NCI-H2107 treated with DMSO at 0.1 percent for 48 hours (cell line): Measurements from ENCODE around the gene C4BPA.

Experiments
- DNase-seq: peaks from one replicate; lab custom pipeline; 2025; ENCODE audit not compliant: unreplicated experiment; lab: John Stamatoyannopoulos, UW

C4BPA gene

DNA sequence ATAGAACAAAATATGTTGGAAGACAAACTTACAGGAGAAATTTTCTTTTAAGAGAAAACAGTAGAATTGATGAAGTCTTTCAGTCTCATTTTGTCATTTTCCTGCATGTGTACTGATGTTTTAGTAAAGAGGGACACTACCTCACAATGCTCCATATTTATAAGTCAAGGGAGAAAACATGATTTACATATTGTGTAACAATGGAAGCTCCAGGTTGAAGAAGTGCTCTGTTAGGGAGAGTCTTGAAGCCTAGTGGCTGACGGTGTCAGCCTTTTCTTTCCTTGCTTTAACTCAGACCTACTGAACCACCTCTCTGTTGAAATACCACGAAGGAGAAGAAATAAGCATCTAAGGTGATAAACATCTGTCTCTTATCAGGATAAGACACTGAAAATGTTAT, 75.0 kb downstream of the C4BPA start:
- DNase-seq, result no peak

DNA sequence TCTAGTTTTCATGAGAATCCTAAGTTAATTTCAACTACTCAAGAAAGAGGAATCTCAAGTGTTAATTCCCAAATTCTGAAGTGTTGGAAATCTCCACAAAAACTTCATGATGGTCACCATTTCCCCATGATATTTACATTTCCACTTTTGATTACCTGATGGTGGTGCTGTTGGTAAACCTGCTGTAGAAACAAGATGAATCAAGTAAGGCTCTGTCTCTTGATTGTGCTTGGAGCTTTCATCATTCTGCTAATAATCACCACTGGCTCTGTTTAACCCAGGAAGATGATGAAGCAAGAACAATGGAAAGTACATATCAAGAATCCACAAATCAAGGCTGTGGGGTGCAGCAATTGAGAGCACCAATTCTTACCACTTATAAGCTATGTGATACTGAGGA, 77.8 kb downstream of the C4BPA start:
- DNase-seq, result no peak

DNA sequence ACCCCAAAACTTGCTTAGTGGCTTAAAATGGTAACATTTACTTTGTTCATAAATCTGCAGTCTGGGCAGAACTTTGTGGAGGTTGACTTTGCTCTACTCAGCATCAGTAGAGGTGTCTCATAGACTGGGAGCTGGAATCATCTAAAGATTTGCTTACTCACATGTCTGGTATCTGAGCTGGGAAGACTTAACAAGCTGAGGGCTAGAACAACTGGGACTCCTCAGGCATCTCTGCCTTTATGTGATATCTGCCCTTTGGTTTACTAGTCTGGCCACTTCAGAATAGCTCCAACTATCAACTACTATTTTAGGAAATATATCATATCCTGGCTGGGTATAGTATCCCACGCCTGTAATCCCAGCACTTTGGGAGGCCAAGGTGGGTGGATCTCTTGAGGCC, 82.5 kb downstream of the C4BPA start:
- DNase-seq, result no peak

DNA sequence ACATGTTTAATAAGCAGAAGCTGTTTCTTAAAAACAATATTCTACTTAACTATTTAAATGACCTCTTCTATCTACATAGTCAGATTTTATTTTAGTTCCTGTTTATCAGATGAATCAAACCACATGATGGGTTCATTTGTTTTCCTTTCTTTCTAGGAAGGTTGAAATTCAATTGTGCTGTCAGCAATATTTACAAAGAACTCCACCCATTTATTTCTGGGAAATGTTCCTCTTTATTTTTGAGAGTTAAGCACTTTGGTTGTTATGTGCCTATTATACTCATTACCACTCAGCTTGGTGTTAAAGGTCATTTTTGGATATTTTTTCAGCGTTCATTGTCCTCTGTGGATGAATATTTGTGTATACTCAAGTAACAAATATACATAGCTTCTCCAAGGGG, 84.9 kb downstream of the C4BPA start:
- DNase-seq, result no peak

DNA sequence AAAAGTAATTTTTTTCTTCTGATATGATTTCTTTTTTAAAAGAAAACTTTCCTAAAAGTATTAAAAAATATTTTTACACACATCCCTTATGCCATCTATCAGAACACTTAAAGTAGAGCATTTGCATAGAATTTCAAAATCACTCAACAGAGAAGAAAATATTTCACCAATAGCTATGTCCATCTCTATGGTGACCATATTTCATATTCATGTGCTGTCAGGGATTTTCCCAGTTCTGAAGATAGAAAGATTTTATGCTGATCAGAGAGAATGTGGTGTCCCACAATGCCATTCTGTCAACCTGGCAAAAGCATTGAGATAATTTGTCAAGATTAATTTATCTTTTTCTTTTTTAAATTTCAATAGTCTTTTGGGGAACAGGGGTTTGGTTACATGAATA, 87.0 kb downstream of the C4BPA start:
- no peak for DNase-seq

DNA sequence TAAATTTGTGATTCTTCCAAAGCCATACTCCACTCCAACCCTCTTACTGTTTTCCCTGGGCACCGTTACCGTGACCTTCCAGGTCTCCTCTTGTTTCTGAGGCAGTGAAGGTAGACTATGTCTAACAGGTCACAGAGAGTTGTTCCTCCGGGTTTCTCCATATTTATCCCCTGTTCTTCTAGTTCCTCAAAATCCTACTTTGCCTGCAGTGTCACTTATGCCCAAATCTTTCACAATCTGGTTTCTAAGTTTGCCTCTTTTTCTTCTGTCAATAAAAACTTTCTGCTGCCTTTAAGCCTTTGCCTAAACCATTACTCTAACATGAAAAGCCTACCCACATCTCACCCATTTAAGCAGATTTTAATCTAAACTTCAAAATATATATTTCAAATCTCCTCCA, 87.7 kb downstream of the C4BPA start:
- no peak for DNase-seq

DNA sequence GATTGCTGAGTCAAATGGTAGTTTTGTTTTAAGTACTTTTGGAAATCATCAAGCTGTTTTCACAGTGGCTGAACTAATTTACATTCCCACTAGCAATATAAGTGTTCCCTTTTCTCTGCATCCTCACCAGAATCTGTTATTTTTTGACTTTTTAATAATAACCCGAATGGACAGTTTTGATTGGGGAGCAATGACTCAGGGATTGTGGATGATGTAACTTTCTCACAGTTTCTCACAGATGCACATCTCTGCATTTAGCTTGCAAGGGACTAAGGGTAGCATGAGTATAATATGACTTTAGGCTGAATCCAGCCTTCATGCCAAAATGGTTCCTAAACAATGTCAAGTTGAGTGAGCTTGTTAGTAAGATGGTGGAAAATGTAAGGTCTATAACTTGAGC, 90.2 kb downstream of the C4BPA start:
- no peak for DNase-seq
